AG08396 (cell line): ENCODE measurements around the gene DHODH.
"Not testable (repeated sequence)": the region's sequence is repeated elsewhere in the genome, so short reads cannot be mapped to it uniquely, and the experiment has no call there.

Experiments
- DNase-seq: peaks from one replicate; pipeline ENCODE4 v3.0.0; 2012; ENCODE audit warnings: low spot score, mixed read lengths

DHODH gene

GRCh38 chr16:72054254-72054847, 45.8 kb downstream of the DHODH start, which contains the start of gene HP:
TSS of gene HP (plus strand) at chr16:72054505. CDS start at chr16:72054653, 148 bp downstream.
- DNase-seq: not testable (repeated sequence)

DNA sequence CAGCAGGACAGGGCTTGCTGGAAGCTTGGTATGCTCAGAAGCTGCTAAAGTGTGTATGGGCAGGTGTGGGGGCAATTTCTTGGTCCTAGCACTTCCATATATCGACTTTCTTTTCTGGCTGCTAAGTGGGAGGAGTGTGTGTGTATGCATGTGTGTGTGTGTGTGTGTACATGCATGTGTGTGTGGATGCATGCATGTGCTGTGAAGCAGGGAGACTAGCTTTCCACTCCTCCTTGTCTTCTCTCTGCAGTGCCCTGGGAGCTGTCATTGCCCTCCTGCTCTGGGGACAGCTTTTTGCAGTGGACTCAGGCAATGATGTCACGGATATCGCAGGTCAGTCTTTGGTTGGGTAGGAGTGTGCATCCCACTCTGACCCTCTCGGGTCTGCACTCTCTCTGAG, 47.4 kb downstream of the DHODH start:
- DNase-seq: no peak

- not testable (repeated sequence) for DNase-seq
Measured at GRCh38 chr16:72057313-72057712, 48.8 kb downstream of the DHODH start.

DNA sequence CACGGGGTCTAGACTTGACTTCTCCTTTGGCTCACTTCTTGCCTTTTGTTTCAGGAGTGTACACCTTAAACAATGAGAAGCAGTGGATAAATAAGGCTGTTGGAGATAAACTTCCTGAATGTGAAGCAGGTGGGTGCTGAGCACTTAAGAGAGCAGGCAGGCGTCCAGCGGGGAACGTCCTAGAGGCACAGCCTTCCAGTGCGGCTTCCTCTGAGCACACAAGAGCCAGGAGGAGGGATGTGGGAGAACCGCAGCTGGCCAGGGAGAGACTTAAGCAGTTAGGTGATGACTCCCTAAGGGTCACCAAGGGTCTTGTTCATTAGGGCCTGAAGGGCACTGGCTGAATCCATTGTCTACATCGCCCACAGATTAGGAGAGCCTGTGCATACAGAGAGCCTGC, 50.5 kb downstream of the DHODH start:
- not testable (repeated sequence) for DNase-seq

DNA sequence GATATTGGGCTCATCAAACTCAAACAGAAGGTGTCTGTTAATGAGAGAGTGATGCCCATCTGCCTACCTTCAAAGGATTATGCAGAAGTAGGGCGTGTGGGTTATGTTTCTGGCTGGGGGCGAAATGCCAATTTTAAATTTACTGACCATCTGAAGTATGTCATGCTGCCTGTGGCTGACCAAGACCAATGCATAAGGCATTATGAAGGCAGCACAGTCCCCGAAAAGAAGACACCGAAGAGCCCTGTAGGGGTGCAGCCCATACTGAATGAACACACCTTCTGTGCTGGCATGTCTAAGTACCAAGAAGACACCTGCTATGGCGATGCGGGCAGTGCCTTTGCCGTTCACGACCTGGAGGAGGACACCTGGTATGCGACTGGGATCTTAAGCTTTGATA, 51.9 kb downstream of the DHODH start:
- no peak for DNase-seq

DNA sequence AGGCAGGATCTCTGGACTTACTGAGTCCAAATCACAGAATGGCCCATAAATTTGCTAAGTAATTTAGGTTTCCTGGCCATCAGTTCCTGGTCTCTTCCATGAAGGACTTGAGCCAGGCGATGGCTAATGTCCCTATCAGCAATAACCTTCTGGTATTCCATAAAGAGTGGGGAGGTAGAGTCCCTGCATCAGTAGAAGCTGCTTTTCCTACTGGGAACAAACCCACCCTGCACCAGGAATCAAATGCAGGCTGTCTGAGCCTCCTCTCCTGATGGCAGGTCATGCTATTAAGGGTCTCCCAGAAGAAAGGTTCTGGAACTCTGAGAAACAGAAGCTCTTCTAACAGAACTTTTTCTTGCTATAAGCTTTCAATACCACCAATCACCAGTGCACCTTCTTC, 53.0 kb downstream of the DHODH start:
- DNase-seq: no peak

- DNase-seq: no peak
Measured at GRCh38 chr16:72064361-72064894, 55.9 kb downstream of the DHODH start.

DNA sequence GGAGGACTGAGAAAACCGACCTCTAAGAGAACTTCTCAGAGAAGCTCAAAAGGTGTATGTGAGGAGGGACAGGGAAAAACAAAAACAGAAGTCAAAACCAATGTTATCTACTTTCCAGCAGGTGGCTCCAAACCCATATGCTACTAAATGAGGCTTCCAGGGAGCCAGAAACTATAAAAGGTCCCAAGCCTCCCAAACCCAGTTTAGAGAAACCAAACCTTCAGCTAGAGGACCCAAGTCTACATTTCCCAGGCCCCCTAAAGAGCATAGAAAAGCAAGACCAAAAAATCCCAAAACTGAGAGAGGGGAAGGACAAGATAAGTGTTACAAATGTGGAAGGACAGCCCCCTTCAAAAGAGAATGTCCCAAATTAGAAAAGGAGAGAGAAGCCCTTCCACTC, 58.2 kb downstream of the DHODH start:
- peak; percentile 16 for DNase-seq

DNA sequence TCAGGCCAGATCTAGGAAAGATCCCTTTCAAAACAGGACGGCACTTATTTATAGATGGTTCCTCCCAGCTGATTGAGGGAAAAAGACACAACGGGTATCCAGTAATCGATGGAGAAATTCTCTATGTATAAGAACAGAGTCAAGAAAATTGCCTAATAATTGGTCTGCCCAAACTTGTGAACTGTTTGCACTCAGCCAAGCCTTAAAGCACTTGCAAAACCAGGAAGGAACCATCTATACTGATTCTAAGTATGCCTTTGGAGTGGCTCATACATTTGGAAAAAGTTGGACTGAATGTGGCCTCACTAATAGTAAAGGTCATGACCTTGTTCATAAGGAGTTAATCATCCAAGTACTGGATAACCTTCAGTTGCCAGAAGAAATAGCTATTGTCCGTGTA, 60.4 kb downstream of the DHODH start:
- no peak for DNase-seq

DNA sequence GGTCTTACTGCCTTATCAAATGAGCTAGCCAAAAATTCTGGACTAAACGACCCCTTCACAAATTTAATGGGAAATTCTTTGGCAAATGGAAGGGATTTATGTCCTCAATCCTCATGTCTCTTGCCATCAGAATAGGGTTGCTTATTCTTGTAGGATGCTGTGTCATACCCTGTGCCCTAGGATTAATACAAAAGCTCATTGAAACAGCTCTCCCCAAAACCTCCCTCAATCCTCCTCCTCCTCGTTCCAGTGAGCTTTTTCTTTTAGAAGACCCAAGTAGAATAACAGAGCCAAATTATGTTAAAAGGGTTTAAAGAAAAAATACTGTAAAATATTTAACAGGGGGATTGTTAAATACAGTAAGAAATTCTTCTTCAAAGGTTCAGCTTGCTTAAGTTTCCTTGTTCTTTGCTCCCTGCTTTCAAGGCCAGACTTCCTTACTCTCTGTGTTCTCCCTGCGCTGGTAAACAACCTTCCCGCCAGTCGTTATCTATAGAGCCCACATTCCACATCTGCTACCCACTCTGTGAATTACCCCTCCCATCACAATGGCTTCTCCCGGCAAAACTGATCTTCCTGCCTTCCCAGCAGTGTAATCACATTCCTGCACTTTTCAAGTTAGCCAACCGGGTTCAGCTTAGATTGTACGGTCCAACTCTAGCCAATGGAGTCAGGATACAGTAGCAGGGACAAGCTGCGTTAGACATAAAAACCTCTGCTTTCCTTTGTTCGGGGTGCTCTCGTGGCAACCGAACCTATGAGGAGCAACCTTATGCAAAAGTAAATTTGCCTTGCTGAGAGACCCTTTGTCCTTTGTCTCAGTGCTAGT, 64.2 kb downstream of the DHODH start:
- DNase-seq: no peak

DNA sequence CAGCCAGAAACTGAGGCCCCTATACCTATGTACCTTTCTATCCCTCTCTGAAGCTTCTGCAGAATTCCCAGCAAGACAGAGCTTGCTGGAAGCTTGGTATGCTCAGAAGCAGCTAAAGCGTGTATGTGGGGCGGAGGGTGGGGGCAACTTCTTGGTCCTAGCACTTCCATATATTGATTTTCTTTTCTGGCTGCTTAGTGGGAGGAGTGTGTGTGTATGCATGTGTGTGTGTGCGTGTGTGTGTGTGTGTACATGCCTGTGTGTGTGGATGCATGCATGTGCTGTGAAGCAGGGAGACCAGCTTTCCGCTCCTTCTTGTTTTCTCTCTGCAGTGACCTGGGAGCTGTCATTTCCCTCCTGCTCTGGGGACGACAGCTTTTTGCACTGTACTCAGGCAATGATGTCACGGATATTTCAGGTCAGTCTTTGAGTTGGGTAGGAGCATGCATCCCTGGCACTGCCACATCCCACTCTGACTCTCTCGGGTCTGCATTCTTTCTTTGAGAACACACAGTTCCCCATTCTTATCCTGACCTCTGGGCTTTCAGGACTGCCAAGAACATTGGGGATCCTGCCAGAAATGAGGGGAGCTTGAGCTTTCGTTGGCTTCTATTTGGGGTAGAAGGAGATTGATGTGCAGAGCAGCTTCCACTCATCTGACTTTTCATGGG, 65.2 kb downstream of the DHODH start:
- DNase-seq: no peak

DNA sequence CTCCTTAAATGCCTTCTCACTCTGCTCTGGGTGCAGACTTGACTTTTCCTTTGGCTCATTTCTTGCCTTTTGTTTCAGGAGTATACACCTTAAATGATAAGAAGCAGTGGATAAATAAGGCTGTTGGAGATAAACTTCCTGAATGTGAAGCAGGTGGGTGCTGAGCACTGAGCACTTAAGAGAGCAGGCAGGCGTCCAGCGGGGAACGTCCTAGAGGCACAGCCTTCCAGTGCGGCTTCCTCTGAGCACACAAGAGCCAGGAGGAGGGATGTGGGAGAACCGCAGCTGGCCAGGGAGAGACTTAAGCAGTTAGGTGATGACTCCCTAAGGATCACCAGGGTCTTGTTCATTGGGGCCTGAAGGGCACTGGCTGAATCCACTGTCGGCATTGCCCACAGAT, 66.5 kb downstream of the DHODH start:
- not testable (repeated sequence) for DNase-seq
